Loucy (cell line): ENCODE results near the gene EAF2.

ENCODE experiments used
- CTCF ChIP-seq: fragments of 200-600 bp; sonication (generic); conservative IDR thresholded peaks from 2 replicates; pipeline ENCODE4 v1.5.1; 2014; ENCODE audit warnings: mild to moderate bottlenecking, antibody characterized with exemption, low read length
- EZH2phosphoT487 ChIP-seq: fragments of 200-600 bp; IDR thresholded peaks from 2 replicates; pipeline ENCODE4 v1.6.1; 2018; ENCODE audit warnings: antibody characterized with exemption, mild to moderate bottlenecking, moderate library complexity, borderline replicate concordance

DNA sequence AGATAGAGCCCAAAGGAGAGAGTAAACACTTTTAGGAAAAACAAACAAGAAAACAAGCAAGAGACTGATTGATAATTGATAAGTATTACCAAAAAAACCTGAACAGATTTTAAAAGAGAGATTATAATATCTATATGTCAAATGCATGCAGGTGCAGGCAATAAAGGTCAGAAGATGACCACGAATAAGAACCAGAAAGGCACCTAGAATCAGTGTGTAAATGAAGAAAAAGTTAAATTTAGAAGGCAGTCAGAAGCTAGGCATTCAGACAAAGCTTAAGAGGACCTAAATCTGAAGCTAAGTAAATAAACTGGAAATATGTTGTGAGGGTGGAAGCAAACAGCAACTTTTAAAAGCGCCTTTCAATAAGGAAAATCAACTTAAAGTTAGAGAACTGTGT lies 16.4 kb upstream of the EAF2 start:
- TF ChIP-seq CTCF (no peak), EZH2phosphoT487 (no peak)
